ENCODE data around the gene MRPL12. TPM values are rescaled to one million over a fixed set of nuclear protein-coding genes. Genes with fewer than 3 reads are reported as not detected.
A peak's percentile ranks its signal among the peaks of the same experiment; 100 is the strongest.

MRPL12 gene
- total RNA-seq, 2 donors from 2014 or later: 53.4 to 63.5 TPM

GRCh38 chr17:81723651-81724209, 20.6 kb downstream of the MRPL12 start:
- intact Hi-C loops (cut with DNase I): no loop called here
- peak; percentile 81 for DNase-seq (ENCODE audit: low spot score)
- H3K27ac ChIP-seq: peak overlapping the region; percentile 80 to 86
- TF ChIP-seq POLR2A (IDR thresholded peaks at IDR 0.05) (peak; percentile 48), POLR2AphosphoS5 (IDR thresholded peaks at IDR 0.05) (peak; percentile 91), CTCF (IDR thresholded peaks at IDR 0.05) (peak in 1 of 4 experiments; percentile 3)
- no peak overlapping the region for H3K4me3 ChIP-seq
- H3K4me1 ChIP-seq (replicated peaks): peaks cover 8% of the 10 kb centered on the region
- WGBS: 36% methylated on average over 12 of the region's 12 CpGs
- no peaks in the 10 kb centered on the region for H3K9me3 ChIP-seq
- no peaks in the 10 kb centered on the region for H3K36me3 ChIP-seq
- H3K27me3 ChIP-seq (replicated peaks; ENCODE audit: insufficient read depth): no peaks in the 10 kb centered on the region

- H3K27ac ChIP-seq: peak overlapping the region; percentile 80 to 86
- intact Hi-C loops (cut with DNase I): no loop called here
- TF ChIP-seq POLR2A (IDR thresholded peaks at IDR 0.05): no peak
- no peak for TF ChIP-seq POLR2AphosphoS5 (IDR thresholded peaks at IDR 0.05)
- TF ChIP-seq CTCF (IDR thresholded peaks at IDR 0.05): no peak
- DNase-seq (ENCODE audit: low spot score): no peak
- H3K4me3 ChIP-seq: no peak overlapping the region
- no peaks in the 10 kb centered on the region for H3K27me3 ChIP-seq (replicated peaks; ENCODE audit: insufficient read depth)
- H3K36me3 ChIP-seq: no peaks in the 10 kb centered on the region
- H3K4me1 ChIP-seq (replicated peaks): peaks cover 8% of the 10 kb centered on the region
- 77% methylated on average over 9 of the region's 9 CpGs for WGBS
- no peaks in the 10 kb centered on the region for H3K9me3 ChIP-seq
Observed at GRCh38 chr17:81725439-81725838, 22.3 kb downstream of the MRPL12 start.

GRCh38 chr17:81726004-81726403, 22.8 kb downstream of the MRPL12 start:
- intact Hi-C loops (cut with DNase I): no loop called here
- peak; percentile 99 for TF ChIP-seq POLR2AphosphoS5 (IDR thresholded peaks at IDR 0.05)
- TF ChIP-seq POLR2A (IDR thresholded peaks at IDR 0.05): no peak
- no peaks in the 10 kb centered on the region for H3K36me3 ChIP-seq
- no peak overlapping the region for H3K4me3 ChIP-seq
- H3K27me3 ChIP-seq (replicated peaks; ENCODE audit: insufficient read depth): no peaks in the 10 kb centered on the region
- DNase-seq (ENCODE audit: low spot score): peak; percentile 98
- no peaks in the 10 kb centered on the region for H3K9me3 ChIP-seq
- 28% methylated on average over 9 of the region's 9 CpGs for WGBS
- H3K27ac ChIP-seq: peak overlapping the region; percentile 80 to 86
- peaks cover 8% of the 10 kb centered on the region for H3K4me1 ChIP-seq (replicated peaks)

GRCh38 chr17:81727324-81728031, 24.3 kb downstream of the MRPL12 start:
- intact Hi-C loops (cut with DNase I): no loop called here
- DNase-seq (ENCODE audit: low spot score): peak; percentile 79
- H3K27me3 ChIP-seq (replicated peaks; ENCODE audit: insufficient read depth): no peaks in the 10 kb centered on the region
- no peaks in the 10 kb centered on the region for H3K36me3 ChIP-seq
- TF ChIP-seq POLR2AphosphoS5 (IDR thresholded peaks at IDR 0.05): peak; percentile 70
- TF ChIP-seq CTCF (IDR thresholded peaks at IDR 0.05): peak in 1 of 4 experiments; percentile 20
- TF ChIP-seq POLR2A (IDR thresholded peaks at IDR 0.05): peak; percentile 25
- no peak overlapping the region for H3K4me3 ChIP-seq
- peaks cover 6% of the 10 kb centered on the region for H3K4me1 ChIP-seq (replicated peaks)
- 48% methylated on average over 23 of the region's 23 CpGs for WGBS
- peak overlapping the region; percentile 80 to 86 for H3K27ac ChIP-seq
- no peaks in the 10 kb centered on the region for H3K9me3 ChIP-seq

- Histone ChIP-seq H3K36me3 (no peaks in the 10 kb centered on the region), H3K9me3 (no peaks in the 10 kb centered on the region), H3K27ac (no peak overlapping the region), H3K4me3 (no peak overlapping the region), H3K27me3 (replicated peaks; ENCODE audit: insufficient read depth) (no peaks in the 10 kb centered on the region), H3K4me1 (replicated peaks) (no peaks in the 10 kb centered on the region)
- intact Hi-C loops (cut with DNase I): no loop called here
- WGBS: 42% methylated on average over 30 of the region's 32 CpGs
- TF ChIP-seq POLR2AphosphoS5 (IDR thresholded peaks at IDR 0.05) (peak; percentile 81), POLR2A (IDR thresholded peaks at IDR 0.05) (no peak), CTCF (IDR thresholded peaks at IDR 0.05) (peak; percentile 70 to 97 (median 88))
- peak; percentile 82 for DNase-seq (ENCODE audit: low spot score)
Observed at GRCh38 chr17:81733507-81734404, 30.6 kb downstream of the MRPL12 start.
